ENCODE measurements around the gene ARL15.

The ARL15 gene

GRCh38 chr5:54136516-54137440, 173.6 kb downstream of the ARL15 start:
- intact Hi-C loops (cut with DNase I), result no loop called here

GRCh38 chr5:54135042-54135441, 175.3 kb downstream of the ARL15 start:
- DNase-seq, result no peak

More at GRCh38 chr5:54136516-54137440, 173.6 kb downstream of the ARL15 start:
- DNase-seq, result no peak

DNA sequence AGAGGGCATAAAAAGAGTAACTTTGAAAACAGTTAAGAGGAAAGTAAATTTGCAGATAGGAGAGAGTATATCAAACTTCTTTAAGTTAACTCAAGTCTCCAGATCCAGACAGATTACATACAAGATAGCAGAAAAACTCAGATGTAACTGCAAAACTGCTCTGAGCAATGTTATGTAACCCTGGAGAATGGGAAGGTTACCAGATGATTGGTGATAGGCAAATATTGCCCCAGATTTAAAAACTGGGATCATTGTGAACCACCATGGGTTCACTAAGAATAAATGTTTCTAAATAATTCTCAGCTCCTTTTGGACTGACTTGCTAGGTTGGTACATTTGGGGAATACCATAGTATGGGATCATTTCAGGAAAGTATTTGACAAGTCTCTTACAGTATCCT, 176.5 kb downstream of the ARL15 start:
- no peak for DNase-seq
- intact Hi-C loops (cut with DNase I), result no loop called here

More at GRCh38 chr5:54135042-54135441, 175.3 kb downstream of the ARL15 start:
- intact Hi-C loops (cut with DNase I), result no loop called here

DNA sequence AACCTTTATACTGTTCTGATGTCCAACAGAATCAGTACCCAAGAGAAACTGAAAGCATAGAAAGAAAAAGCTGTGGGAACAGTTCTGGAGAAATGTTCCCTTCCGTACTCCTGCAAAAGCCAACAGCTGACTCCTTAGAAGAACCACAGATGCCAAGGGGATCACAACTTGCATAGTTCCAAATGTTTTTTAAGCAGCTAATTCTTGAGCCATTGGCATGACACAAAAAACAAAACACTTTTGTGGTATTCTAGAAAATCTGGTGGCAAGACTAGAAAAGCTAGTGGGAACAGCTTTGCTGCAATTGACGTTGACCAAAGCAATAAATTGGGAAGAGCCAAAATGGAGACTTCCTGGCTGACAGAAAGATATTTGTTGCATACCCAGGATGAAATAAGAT, 189.9 kb downstream of the ARL15 start:
- intact Hi-C loops (cut with DNase I), result no loop called here
- no peak for DNase-seq

DNA sequence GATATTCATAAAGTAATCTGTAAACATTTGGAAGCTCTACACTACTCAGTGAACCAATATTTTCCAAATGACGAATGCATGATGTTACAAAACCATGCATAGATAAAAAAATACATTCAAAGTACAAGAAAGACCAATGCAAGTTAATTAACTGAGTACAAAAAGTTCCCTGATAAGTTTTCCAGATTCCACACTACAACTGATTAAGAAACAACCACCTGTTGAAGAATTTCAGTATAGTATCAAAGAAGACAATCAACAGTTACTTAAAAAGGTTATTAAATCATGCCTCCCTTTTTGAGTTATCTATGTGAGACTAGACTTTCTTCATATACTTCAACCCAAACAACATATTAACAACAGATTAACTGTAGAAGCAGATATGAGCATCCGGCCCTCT, 192.4 kb downstream of the ARL15 start:
- intact Hi-C loops (cut with DNase I), result no loop called here
- DNase-seq, result no peak

GRCh38 chr5:54115735-54116403, 194.5 kb downstream of the ARL15 start:
- DNase-seq, result no peak
- intact Hi-C loops (cut with DNase I), result no loop called here

DNA sequence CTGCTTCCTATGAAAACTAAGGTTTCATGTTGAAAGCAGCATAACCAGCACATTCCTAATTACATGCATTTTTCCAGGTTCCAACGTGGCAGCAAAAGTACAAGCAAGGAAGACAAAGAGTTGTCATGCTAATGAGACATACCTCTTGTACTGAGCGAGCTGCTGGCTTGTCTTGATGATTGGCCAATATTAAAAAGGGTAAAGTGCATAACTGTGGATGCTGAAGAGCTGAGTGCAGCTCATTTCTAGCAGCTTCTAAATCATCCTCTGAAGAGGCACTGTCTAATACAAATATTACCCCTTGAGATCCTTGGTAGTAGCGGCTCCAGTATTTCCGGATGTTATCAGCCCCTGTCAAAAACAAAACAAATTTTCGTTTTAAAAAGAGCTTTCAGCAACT, 197.3 kb downstream of the ARL15 start:
- intact Hi-C loops (cut with DNase I), result no loop called here
- DNase-seq, result no peak

DNA sequence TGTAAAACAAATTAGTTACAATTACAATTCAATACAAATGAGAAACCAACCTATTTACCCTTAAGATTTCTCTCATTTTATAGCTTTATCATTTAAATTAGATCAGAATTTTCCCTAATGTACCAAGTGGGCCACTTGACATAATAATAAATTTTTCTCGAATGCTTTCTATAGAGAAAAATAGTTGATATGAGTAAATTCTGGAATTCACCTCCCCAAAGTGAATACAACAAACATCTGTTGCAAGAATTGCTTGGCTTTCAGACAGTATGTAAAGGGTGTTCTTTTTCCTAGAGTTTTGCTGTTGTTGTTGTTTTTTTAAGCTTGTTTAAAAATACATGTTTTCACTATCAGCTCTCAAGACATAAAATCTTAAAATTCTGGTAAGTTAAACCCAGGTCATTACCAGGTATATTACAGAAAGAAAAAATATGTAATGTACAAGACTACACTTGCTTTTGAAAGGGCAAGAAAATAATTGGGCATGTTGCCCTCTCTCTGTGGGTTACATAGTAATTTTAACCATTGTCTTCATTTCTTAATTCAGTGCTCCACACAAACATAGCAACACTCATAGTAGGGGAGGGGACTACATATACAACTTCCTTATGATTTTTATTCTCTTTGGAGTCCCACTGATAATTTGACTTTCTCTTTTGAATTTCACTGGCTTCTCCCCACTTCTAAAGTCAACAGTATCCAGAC, 200.6 kb downstream of the ARL15 start:
- no peak for DNase-seq
- intact Hi-C loops (cut with DNase I), result no loop called here

GRCh38 chr5:54108136-54108535, 202.2 kb downstream of the ARL15 start:
- DNase-seq, result no peak
- intact Hi-C loops (cut with DNase I), result no loop called here

- intact Hi-C loops (cut with DNase I), result no loop called here
- DNase-seq, result no peak
Observed at GRCh38 chr5:54103871-54104270, 206.5 kb downstream of the ARL15 start.

- intact Hi-C loops (cut with DNase I), result no loop called here
- no peak for DNase-seq
Observed at GRCh38 chr5:54098267-54098666, 212.1 kb downstream of the ARL15 start.

DNA sequence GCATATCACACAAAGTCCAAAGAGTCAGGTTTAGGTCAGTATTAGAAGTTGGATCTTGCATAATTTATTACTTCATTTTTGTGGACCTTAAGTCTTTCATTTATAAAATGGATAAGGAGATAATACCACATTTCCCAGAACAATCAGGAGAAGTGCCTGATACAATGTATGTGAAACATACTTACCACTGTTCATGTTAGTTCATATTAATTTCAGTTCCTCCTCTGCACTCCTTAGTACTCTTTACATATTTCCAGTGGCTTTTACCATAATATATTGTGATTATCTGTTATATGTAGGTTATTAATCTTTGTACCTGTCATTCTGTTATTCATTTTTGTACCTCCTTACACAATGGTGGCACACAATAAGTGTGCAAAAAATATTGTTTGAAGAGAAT, 214.4 kb downstream of the ARL15 start:
- DNase-seq, result no peak
- intact Hi-C loops (cut with DNase I), result no loop called here

DNA sequence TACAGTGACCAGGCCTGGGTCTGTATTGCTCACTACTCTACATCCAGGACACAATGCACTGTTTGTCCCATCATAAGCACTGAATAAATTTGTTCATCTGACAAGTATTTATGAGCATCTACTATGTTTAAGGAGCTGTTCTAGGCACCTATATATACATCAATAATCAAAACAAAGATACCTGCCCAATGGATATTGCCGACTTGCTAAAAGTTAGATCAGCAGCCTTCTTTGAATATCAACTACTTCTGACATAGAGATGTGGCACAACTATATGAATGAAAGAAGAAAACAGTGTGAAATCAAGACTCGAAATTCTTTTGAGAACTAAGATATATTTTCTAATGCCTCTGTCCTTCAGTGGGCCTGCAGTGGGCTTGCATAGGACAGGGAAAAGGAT, 215.7 kb downstream of the ARL15 start:
- DNase-seq, result no peak
- intact Hi-C loops (cut with DNase I), result no loop called here

DNA sequence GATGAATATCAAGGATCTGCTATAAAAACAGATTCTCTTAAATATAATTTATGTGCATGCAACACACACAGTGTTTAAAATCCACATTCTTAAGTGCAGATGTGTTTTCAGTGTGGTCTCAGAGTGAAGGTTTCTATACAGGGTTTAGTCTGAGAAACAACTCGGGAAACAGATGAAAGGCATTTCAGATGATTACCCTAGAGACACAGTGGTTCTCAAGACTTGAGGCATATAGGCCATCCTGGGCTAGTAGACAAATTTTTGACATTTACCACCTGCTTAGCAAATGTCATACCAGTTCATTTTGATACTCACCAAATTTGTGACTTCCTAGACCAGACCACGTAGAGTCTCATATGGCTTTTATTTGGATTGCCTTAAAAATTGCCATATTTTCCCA, 216.5 kb downstream of the ARL15 start:
- intact Hi-C loops (cut with DNase I), result no loop called here
- DNase-seq, result no peak

DNA sequence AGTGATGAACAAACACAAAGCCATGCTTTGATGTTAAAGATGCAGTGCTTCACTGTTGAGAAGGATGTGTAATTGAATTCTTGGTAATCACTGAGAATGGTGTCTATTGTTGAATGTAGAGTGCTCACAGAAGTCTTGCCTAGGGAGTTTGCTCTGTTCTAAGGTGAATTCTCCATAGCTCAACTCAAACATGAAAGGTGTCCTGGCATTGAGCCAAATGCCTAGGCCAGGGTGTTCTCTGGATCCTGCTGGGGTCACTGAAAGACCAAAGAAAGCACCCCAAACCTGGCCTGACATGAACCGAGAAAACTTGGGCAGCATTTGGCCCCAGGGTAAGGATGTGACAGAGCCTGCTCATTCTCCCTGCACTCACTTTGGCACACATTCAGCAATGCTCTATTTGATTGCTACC, 217.3 kb downstream of the ARL15 start:
- no peak for DNase-seq
- intact Hi-C loops (cut with DNase I), result no loop called here

- intact Hi-C loops (cut with DNase I), result no loop called here
- DNase-seq, result no peak
Observed at GRCh38 chr5:54091307-54092130, 218.9 kb downstream of the ARL15 start.

GRCh38 chr5:54090495-54091120, 219.8 kb downstream of the ARL15 start:
- no peak for DNase-seq
- intact Hi-C loops (cut with DNase I), result no loop called here

GRCh38 chr5:54088081-54088480, 222.3 kb downstream of the ARL15 start:
- DNase-seq, result no peak
- intact Hi-C loops (cut with DNase I), result no loop called here

- intact Hi-C loops (cut with DNase I), result no loop called here
- DNase-seq, result no peak
Observed at GRCh38 chr5:54087436-54087835, 222.9 kb downstream of the ARL15 start.
